GM19025 (cell line): ENCODE measurements around the gene BICC1.

Experiments
- ATAC-seq: cut with Tn5 transposase; IDR thresholded peaks from one replicate; pipeline ENCODE4 v1.9.1; 2021; ENCODE audit warnings: mild to moderate bottlenecking, low read depth, moderate library complexity; ENCODE audit not compliant: unreplicated experiment

Gene BICC1

GRCh38 chr10:58514111-58514770, 1.6 kb downstream of the BICC1 start:
- ATAC-seq = no peak

- no peak for ATAC-seq
Observed at GRCh38 chr10:58515291-58515941, 2.7 kb downstream of the BICC1 start.

- ATAC-seq = no peak
Observed at GRCh38 chr10:58516119-58516518, 3.4 kb downstream of the BICC1 start.

- ATAC-seq = no peak
Observed at GRCh38 chr10:58516671-58517070, 4.0 kb downstream of the BICC1 start.

GRCh38 chr10:58517081-58517480, 4.4 kb downstream of the BICC1 start:
- ATAC-seq = no peak

- no peak for ATAC-seq
Observed at GRCh38 chr10:58517491-58518355, 5.1 kb downstream of the BICC1 start.

GRCh38 chr10:58518775-58519174, 6.1 kb downstream of the BICC1 start:
- ATAC-seq = no peak

GRCh38 chr10:58529077-58529728, 16.5 kb downstream of the BICC1 start:
- ATAC-seq = no peak

GRCh38 chr10:58531084-58531695, 18.5 kb downstream of the BICC1 start:
- ATAC-seq = peak; percentile 95

GRCh38 chr10:58535311-58535710, 22.6 kb downstream of the BICC1 start:
- no peak for ATAC-seq

GRCh38 chr10:58543141-58543540, 30.5 kb downstream of the BICC1 start:
- no peak for ATAC-seq

- ATAC-seq = no peak
Observed at GRCh38 chr10:58544135-58544534, 31.5 kb downstream of the BICC1 start.

- ATAC-seq = no peak
Observed at GRCh38 chr10:58545427-58545826, 32.8 kb downstream of the BICC1 start.

- no peak for ATAC-seq
Observed at GRCh38 chr10:58546137-58546536, 33.5 kb downstream of the BICC1 start.

- ATAC-seq = no peak
Observed at GRCh38 chr10:58546722-58547445, 34.2 kb downstream of the BICC1 start.

GRCh38 chr10:58547963-58548362, 35.3 kb downstream of the BICC1 start:
- no peak for ATAC-seq

GRCh38 chr10:58554316-58554715, 41.6 kb downstream of the BICC1 start:
- no peak for ATAC-seq

- no peak for ATAC-seq
Observed at GRCh38 chr10:58555170-58555929, 42.7 kb downstream of the BICC1 start.

GRCh38 chr10:58555930-58556311, 43.2 kb downstream of the BICC1 start:
- ATAC-seq = no peak
